Measurements from ENCODE around the gene SART1. TPM values are rescaled to one million over a fixed set of nuclear protein-coding genes. Genes with fewer than 3 reads are reported as not detected.

SART1 gene
- total RNA-seq, 2 donors from 2014 or later, result 36.7 to 76.6 TPM

- Histone ChIP-seq H3K4me1 (replicated peaks) (no peaks in the 10 kb centered on the region), H3K4me3 (no peak overlapping the region), H3K9me3 (no peaks in the 10 kb centered on the region), H3K36me3 (no peaks in the 10 kb centered on the region), H3K27me3 (replicated peaks; ENCODE audit: insufficient read depth) (no peaks in the 10 kb centered on the region), H3K27ac (no peak overlapping the region)
- DNase-seq (ENCODE audit: low spot score), result no peak
- no peak for TF ChIP-seq POLR2AphosphoS5 (IDR thresholded peaks at IDR 0.05)
- 93% methylated on average over 20 of the region's 20 CpGs for WGBS
- intact Hi-C loops (cut with DNase I), result no loop called here
Measured at GRCh38 chr11:65953471-65953870, 8.1 kb upstream of the SART1 start.

DNA sequence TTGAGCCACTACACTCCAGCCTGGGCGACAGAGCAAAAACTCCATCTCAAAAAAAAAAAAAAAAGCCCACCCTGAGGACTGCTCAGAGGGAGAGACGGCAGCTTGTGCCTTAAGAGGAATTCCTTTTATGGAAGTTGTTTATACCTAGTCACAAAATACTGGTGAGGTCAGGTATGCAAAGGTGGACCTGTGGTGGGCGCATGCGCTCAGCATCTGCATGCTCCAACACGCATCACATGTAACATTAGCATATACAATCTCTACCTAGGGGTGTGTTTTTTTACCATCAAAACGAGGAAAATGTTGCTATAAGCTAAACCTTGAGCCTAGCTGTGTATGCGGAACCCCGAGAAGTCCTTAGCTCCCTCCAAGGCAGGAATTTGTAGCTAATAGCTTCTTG lies 6.8 kb upstream of the SART1 start:
- Histone ChIP-seq H3K4me3 (no peak overlapping the region), H3K9me3 (no peaks in the 10 kb centered on the region), H3K36me3 (no peaks in the 10 kb centered on the region), H3K4me1 (replicated peaks) (no peaks in the 10 kb centered on the region), H3K27ac (no peak overlapping the region), H3K27me3 (replicated peaks; ENCODE audit: insufficient read depth) (no peaks in the 10 kb centered on the region)
- DNase-seq (ENCODE audit: low spot score), result no peak
- 52% methylated on average over 8 of the region's 8 CpGs for WGBS
- intact Hi-C loops (cut with DNase I), result no loop called here
- TF ChIP-seq POLR2A (IDR thresholded peaks at IDR 0.05) (no peak), POLR2AphosphoS5 (IDR thresholded peaks at IDR 0.05) (no peak), CTCF (IDR thresholded peaks at IDR 0.05) (no peak)

DNA sequence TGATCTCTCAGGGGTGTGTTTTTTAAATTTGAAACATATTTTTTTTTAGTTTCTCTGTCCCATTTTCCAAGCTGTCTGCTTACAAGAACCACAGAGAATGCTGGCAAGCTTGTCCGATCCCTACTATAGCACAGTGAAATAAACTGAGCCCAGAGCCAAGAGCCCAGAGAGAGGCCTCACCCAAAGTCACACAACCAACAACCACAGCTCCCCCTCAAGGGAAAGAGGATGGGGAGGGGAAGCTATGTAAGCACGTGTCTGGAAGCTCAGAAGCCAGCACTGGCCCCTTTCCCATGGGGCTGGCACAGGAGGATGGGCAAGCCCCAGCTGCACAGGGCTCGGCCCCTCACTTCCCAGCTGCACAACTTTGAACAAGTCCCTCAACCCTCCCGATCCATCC lies 3.2 kb upstream of the SART1 start:
- no peaks in the 10 kb centered on the region for H3K9me3 ChIP-seq
- DNase-seq (ENCODE audit: low spot score), result no peak
- 48% methylated on average over 4 of the region's 4 CpGs for WGBS
- H3K4me1 ChIP-seq (replicated peaks), result peaks cover 10% of the 10 kb centered on the region
- TF ChIP-seq CTCF (IDR thresholded peaks at IDR 0.05), result no peak
- TF ChIP-seq POLR2AphosphoS5 (IDR thresholded peaks at IDR 0.05), result no peak
- no peak for TF ChIP-seq POLR2A (IDR thresholded peaks at IDR 0.05)
- no peaks in the 10 kb centered on the region for H3K36me3 ChIP-seq
- H3K27me3 ChIP-seq (replicated peaks; ENCODE audit: insufficient read depth), result no peaks in the 10 kb centered on the region
- no peak overlapping the region for H3K4me3 ChIP-seq
- no peak overlapping the region for H3K27ac ChIP-seq
- intact Hi-C loops (cut with DNase I), result no loop called here

- WGBS, result 59% methylated on average over 17 of the region's 17 CpGs
- intact Hi-C loops (cut with DNase I), result no loop called here
- TF ChIP-seq POLR2AphosphoS5 (IDR thresholded peaks at IDR 0.05) (no peak), CTCF (IDR thresholded peaks at IDR 0.05) (no peak), POLR2A (IDR thresholded peaks at IDR 0.05) (no peak)
- Histone ChIP-seq H3K9me3 (no peaks in the 10 kb centered on the region), H3K4me1 (replicated peaks) (peaks cover 12% of the 10 kb centered on the region), H3K27ac (no peak overlapping the region), H3K4me3 (no peak overlapping the region), H3K27me3 (replicated peaks; ENCODE audit: insufficient read depth) (no peaks in the 10 kb centered on the region), H3K36me3 (no peaks in the 10 kb centered on the region)
- DNase-seq (ENCODE audit: low spot score), result no peak
Measured at GRCh38 chr11:65958774-65959420, 2.6 kb upstream of the SART1 start.

- peak overlapping the region; percentile 74 to 81 for H3K27ac ChIP-seq
- no peak for DNase-seq (ENCODE audit: low spot score)
- H3K4me1 ChIP-seq (replicated peaks), result peaks cover 12% of the 10 kb centered on the region
- H3K9me3 ChIP-seq, result no peaks in the 10 kb centered on the region
- intact Hi-C loops (cut with DNase I), result loop anchor here (2.0 to 5.0 kb wide), 3 partner anchors 42 to 72 kb away; partner anchors contain the start of genes BANF1, C11orf68, DRAP1 and EIF1AD
- H3K27me3 ChIP-seq (replicated peaks; ENCODE audit: insufficient read depth), result no peaks in the 10 kb centered on the region
- 45% methylated on average over 16 of the region's 16 CpGs for WGBS
- TF ChIP-seq POLR2AphosphoS5 (IDR thresholded peaks at IDR 0.05) (no peak), CTCF (IDR thresholded peaks at IDR 0.05) (no peak), POLR2A (IDR thresholded peaks at IDR 0.05) (no peak)
- H3K4me3 ChIP-seq, result peak overlapping the region; percentile 89 to 100
- H3K36me3 ChIP-seq, result peaks cover 7 to 15% of the 10 kb centered on the region in 2 donors
Measured at GRCh38 chr11:65960824-65961266, 689 bp upstream of the SART1 start.
